ENCODE results near the gene GOLT1B.

Gene GOLT1B

DNA sequence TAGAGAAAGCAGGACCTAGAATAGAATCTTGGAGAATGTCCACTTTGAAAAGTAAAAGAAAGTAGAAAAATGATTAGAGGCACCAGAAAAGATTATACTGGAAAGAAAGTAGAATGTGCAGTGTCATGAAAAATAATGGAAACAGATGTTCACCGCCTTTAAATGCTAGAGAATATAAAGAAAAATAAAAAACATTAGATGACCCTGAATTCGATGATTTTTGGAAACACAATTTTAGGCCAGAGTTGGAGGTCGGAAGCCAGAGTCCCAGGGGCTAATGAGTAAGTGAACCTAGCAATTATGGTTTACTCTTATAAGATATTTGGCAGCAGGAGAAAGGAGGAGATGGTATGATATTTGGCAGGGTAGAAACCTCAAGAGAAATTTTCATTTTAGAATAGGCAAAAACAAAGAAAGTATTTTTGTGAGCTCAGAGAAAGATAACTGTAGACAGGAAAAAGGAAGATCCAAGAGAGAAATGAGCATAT is 65.4 kb downstream of the GOLT1B start:
- no peak for DNase-seq
